GM19099 (cell line): ENCODE data around the gene MYOD1.

ENCODE experiments used
- POLR2A ChIP-seq: IDR thresholded peaks from 3 replicates; pipeline ENCODE4 v1.6.1; 2011; ENCODE audit warnings: low read depth; ENCODE audit not compliant: insufficient read length; ENCODE audit errors: extremely low read depth

The MYOD1 gene

GRCh38 chr11:17719028-17719937, at the start of gene MYOD1:
Gene MYOD1 (plus strand): TSS chr11:17719571. CDS start chr11:17719783, 212 bp downstream.
- TF ChIP-seq POLR2A: no peak

GRCh38 chr11:17672469-17672868, 46.9 kb upstream of the MYOD1 start:
- TF ChIP-seq POLR2A: no peak

GRCh38 chr11:17673951-17674350, 45.4 kb upstream of the MYOD1 start:
- TF ChIP-seq POLR2A: no peak

GRCh38 chr11:17682848-17683247, 36.5 kb upstream of the MYOD1 start:
- TF ChIP-seq POLR2A: no peak

- no peak for TF ChIP-seq POLR2A
These were observed 35.8 kb upstream of the MYOD1 start for GRCh38 chr11:17683377-17684161.

GRCh38 chr11:17684550-17684949, 34.8 kb upstream of the MYOD1 start:
- no peak for TF ChIP-seq POLR2A

- no peak for TF ChIP-seq POLR2A
These were observed 33.0 kb upstream of the MYOD1 start for GRCh38 chr11:17686231-17686980.

GRCh38 chr11:17687946-17688670, 31.3 kb upstream of the MYOD1 start:
- no peak for TF ChIP-seq POLR2A

GRCh38 chr11:17691550-17691949, 27.8 kb upstream of the MYOD1 start:
- TF ChIP-seq POLR2A: no peak

GRCh38 chr11:17691976-17692375, 27.4 kb upstream of the MYOD1 start:
- TF ChIP-seq POLR2A: no peak

- TF ChIP-seq POLR2A: no peak
These were observed 26.4 kb upstream of the MYOD1 start for GRCh38 chr11:17692931-17693330.

GRCh38 chr11:17693531-17693930, 25.8 kb upstream of the MYOD1 start:
- TF ChIP-seq POLR2A: no peak

- no peak for TF ChIP-seq POLR2A
These were observed 24.8 kb upstream of the MYOD1 start for GRCh38 chr11:17694494-17695110.
